ENCODE measurements around the gene CCDC174. TPM values are rescaled to one million over a fixed set of nuclear protein-coding genes. Genes with fewer than 3 reads are reported as not detected.

CCDC174 gene
- total and polyA plus RNA-seq, 2 experiments from 2014 or later: 8.4 to 22.1 TPM

DNA sequence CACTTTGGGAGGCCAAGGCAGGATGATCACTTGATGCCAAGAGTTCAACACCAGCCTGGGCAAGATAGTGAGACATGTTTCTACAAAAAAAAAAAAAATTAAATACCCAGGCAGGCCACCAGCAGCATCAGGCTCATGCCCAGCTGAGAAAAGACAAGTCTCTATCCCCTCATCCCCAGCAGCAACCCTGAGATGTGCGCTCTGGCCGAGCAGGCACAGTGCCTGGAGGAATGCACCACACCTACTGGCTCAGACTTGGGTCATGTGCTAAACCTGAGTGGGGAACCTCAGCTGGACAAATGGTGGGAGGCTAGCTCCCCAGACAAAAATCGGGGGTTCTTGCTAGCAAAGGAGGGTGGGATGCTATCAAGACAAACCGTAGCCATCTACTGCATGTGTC is 10.2 kb upstream of the CCDC174 start:
- peaks cover 10% of the 10 kb centered on the region; the same call in 1 of the 2 replicates for H3K27me3 ChIP-seq (replicated peaks; ENCODE audit: insufficient read depth)
- H3K9ac ChIP-seq: no peak overlapping the region
- TF ChIP-seq EZH2phosphoT487 (IDR thresholded peaks at IDR 0.05; ENCODE audit: insufficient read depth, low read depth) (no peak), EZH2 (IDR thresholded peaks at IDR 0.05; ENCODE audit: insufficient read depth, poor library complexity, severe bottlenecking) (no peak)

DNA sequence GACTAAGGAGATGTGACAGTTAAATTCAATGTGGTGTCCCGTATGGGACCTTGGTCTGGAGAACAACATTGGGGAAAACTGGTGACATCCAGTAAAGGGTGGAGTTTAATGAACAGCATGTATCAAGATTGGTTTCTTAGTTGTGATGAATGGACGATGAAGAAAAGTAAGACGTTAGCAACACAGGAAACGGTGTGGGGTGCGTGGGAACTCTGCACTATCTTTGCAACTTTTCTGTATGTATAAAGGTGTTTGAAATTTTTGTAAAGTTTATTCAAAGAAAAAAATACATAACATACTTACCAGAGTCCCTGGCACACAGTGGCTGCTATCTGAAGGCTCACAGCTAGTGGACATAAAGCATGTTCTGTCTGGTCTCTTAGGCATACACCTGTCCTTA is 6.1 kb upstream of the CCDC174 start:
- in situ Hi-C loops (cut with MboI): no loop called here
- H3K9me2 ChIP-seq (ENCODE audit: insufficient read depth): no peaks in the 10 kb centered on the region
- no peaks in the 10 kb centered on the region for H3K36me3 ChIP-seq (ENCODE audit: low read depth)
- 74 to 77% methylated on average over 5 of the region's 5 CpGs for WGBS, 2 experiments (ENCODE audit: low coverage in 1 of 2, low lambda C conversion rate in 2 of 2, missing lambda C conversion rate in 2 of 2)
- H3K9me3 ChIP-seq (ENCODE audit: low read depth): no peaks in the 10 kb centered on the region
- no peak overlapping the region for H3K27ac ChIP-seq
- peaks cover 10% of the 10 kb centered on the region; the same call in 1 of the 2 replicates for H3K27me3 ChIP-seq (replicated peaks; ENCODE audit: insufficient read depth)
- H3K79me2 ChIP-seq (ENCODE audit: insufficient read depth): no peaks in the 10 kb centered on the region
- H3F3A ChIP-seq (ENCODE audit: insufficient read depth): 0 out of 2 replicates have a peak, but pooled peaks cover 3% of the 10 kb centered on the region
- no peak overlapping the region for H3K4me2 ChIP-seq (ENCODE audit: unreplicated experiment)
- H3K4me1 ChIP-seq (ENCODE audit: insufficient read depth): no peaks in the 10 kb centered on the region
- H4K20me1 ChIP-seq (ENCODE audit: insufficient read depth): no peaks in the 10 kb centered on the region
- H2AFZ ChIP-seq: no peak overlapping the region
- DNase-seq: no peak
- TF ChIP-seq EZH2phosphoT487 (IDR thresholded peaks at IDR 0.05; ENCODE audit: insufficient read depth, low read depth): no peak
- TF ChIP-seq EZH2 (IDR thresholded peaks at IDR 0.05; ENCODE audit: insufficient read depth, poor library complexity, severe bottlenecking): no peak
- no peak overlapping the region for H3K4me3 ChIP-seq
- H3K9ac ChIP-seq: no peak overlapping the region

More for the DNA sequence above, 10.2 kb upstream of the CCDC174 start:
- Histone ChIP-seq H3K36me3 (ENCODE audit: low read depth) (no peaks in the 10 kb centered on the region), H3K27ac (no peak overlapping the region), H2AFZ (no peak overlapping the region), H3F3A (ENCODE audit: insufficient read depth) (no peaks in the 10 kb centered on the region), H3K4me1 (ENCODE audit: insufficient read depth) (no peaks in the 10 kb centered on the region), H4K20me1 (ENCODE audit: insufficient read depth) (no peaks in the 10 kb centered on the region), H3K4me3 (no peak overlapping the region), H3K9me3 (ENCODE audit: low read depth) (no peaks in the 10 kb centered on the region), H3K9me2 (ENCODE audit: insufficient read depth) (no peaks in the 10 kb centered on the region), H3K79me2 (ENCODE audit: insufficient read depth) (no peaks in the 10 kb centered on the region), H3K4me2 (ENCODE audit: unreplicated experiment) (no peak overlapping the region)
- in situ Hi-C loops (cut with MboI): no loop called here
- no peak for DNase-seq
- 66 to 68% methylated on average over 4 of the region's 4 CpGs for WGBS, 2 experiments (ENCODE audit: low coverage in 1 of 2, low lambda C conversion rate in 2 of 2, missing lambda C conversion rate in 2 of 2)

DNA sequence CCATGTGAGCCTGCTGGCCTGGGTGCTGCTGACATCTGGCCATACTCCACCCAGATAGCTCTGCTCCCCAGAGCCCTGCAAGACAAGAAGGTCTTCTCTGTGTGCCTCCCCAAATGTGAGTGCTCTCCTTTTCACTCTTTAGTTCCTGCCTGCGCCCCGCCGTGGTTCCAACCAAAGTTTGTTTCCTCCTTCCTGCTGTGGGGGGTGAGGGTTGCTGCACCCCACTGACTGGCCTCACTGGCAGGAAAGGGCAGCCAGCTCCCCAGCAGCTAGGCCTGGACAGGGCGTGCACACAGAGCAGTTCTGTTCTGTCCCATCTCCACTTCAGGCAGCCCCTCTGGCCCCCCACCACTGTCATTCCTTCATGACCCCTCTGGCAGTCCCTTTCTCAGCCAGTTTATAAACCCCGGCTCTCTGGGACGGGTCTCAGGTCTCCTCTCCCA is 5.4 kb upstream of the CCDC174 start:
- no peak for DNase-seq
- WGBS, 2 experiments (ENCODE audit: low coverage in 1 of 2, low lambda C conversion rate in 2 of 2, missing lambda C conversion rate in 2 of 2): 81 to 84% methylated on average over 6 of the region's 6 CpGs
- no peak overlapping the region for H2AFZ ChIP-seq
- no peaks in the 10 kb centered on the region for H3K79me2 ChIP-seq (ENCODE audit: insufficient read depth)
- no peak for TF ChIP-seq EZH2phosphoT487 (IDR thresholded peaks at IDR 0.05; ENCODE audit: insufficient read depth, low read depth)
- TF ChIP-seq EZH2 (IDR thresholded peaks at IDR 0.05; ENCODE audit: insufficient read depth, poor library complexity, severe bottlenecking): no peak
- no peaks in the 10 kb centered on the region for H3K9me2 ChIP-seq (ENCODE audit: insufficient read depth)
- H3K4me2 ChIP-seq (ENCODE audit: unreplicated experiment): no peak overlapping the region
- 0 out of 2 replicates have a peak, but pooled peaks cover 3% of the 10 kb centered on the region for H3F3A ChIP-seq (ENCODE audit: insufficient read depth)
- no peak overlapping the region for H3K9ac ChIP-seq
- no peak overlapping the region for H3K27ac ChIP-seq
- H4K20me1 ChIP-seq (ENCODE audit: insufficient read depth): no peaks in the 10 kb centered on the region
- no peaks in the 10 kb centered on the region for H3K36me3 ChIP-seq (ENCODE audit: low read depth)
- no peak overlapping the region for H3K4me3 ChIP-seq
- in situ Hi-C loops (cut with MboI): no loop called here
- no peaks in the 10 kb centered on the region for H3K4me1 ChIP-seq (ENCODE audit: insufficient read depth)
- no peaks in the 10 kb centered on the region for H3K9me3 ChIP-seq (ENCODE audit: low read depth)
- peaks cover 10% of the 10 kb centered on the region; the same call in 1 of the 2 replicates for H3K27me3 ChIP-seq (replicated peaks; ENCODE audit: insufficient read depth)

DNA sequence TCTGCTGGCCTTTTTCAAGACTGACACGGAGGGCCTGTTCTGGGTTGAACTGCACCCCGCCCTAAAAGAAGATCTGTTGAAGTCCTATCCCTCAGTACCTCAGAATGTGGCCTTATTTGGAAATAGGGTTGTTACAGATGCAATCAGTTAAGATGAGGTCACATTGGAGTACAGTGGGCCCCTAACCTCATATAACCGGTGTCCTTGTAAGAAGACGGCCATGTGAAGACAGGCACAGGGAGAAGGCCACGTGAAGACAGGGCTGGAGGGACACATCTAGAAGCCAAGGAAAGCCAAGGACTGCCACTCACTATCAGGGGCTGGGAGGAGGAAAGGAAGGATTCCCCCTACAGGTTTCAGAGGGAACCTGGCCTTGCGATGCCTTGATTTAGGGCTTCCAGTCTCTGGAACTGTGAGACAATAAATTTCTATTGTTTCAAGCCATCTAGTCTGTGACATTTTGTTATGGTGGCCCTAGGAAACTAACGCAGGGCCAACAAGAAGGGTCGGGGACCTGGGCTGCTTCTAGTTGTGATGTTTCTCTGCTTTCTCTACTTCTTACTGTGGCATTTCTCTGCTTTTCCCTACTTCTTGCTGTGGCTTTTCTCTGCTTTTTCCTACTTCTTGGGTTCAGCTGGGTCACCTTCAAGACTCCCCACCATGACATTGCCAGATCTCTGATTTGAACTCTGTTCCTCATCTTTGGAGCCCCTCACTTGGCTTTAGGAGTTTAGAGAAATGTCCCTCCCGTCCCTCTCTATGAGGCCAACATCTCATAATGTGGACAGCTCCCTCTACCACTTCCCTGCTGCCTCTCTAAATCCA is 4.8 kb upstream of the CCDC174 start:
- no peaks in the 10 kb centered on the region for H4K20me1 ChIP-seq (ENCODE audit: insufficient read depth)
- no peak for DNase-seq
- H3K79me2 ChIP-seq (ENCODE audit: insufficient read depth): peaks cover 3% of the 10 kb centered on the region
- H3K4me1 ChIP-seq (ENCODE audit: insufficient read depth): no peaks in the 10 kb centered on the region
- TF ChIP-seq EZH2phosphoT487 (IDR thresholded peaks at IDR 0.05; ENCODE audit: insufficient read depth, low read depth) (no peak), EZH2 (IDR thresholded peaks at IDR 0.05; ENCODE audit: insufficient read depth, poor library complexity, severe bottlenecking) (no peak)
- no peak overlapping the region for H2AFZ ChIP-seq
- H3K9me2 ChIP-seq (ENCODE audit: insufficient read depth): no peaks in the 10 kb centered on the region
- 57 to 64% methylated on average over 9 of the region's 9 CpGs for WGBS, 2 experiments (ENCODE audit: low coverage in 1 of 2, low lambda C conversion rate in 2 of 2, missing lambda C conversion rate in 2 of 2)
- in situ Hi-C loops (cut with MboI): no loop called here
- no peak overlapping the region for H3K27ac ChIP-seq
- H3F3A ChIP-seq (ENCODE audit: insufficient read depth): 0 out of 2 replicates have a peak, but pooled peaks cover 3% of the 10 kb centered on the region
- no peaks in the 10 kb centered on the region for H3K9me3 ChIP-seq (ENCODE audit: low read depth)
- H3K9ac ChIP-seq: no peak overlapping the region
- H3K4me2 ChIP-seq (ENCODE audit: unreplicated experiment): no peak overlapping the region
- no peaks in the 10 kb centered on the region for H3K36me3 ChIP-seq (ENCODE audit: low read depth)
- peaks cover 10% of the 10 kb centered on the region; the same call in 1 of the 2 replicates for H3K27me3 ChIP-seq (replicated peaks; ENCODE audit: insufficient read depth)
- H3K4me3 ChIP-seq: no peak overlapping the region

All from GM23248 (cell line).